PC-3 (cell line): ENCODE measurements around the gene VIM.

Experiments
- CTCF ChIP-seq: fragments of 300-600 bp; sonication (generic); conservative IDR thresholded peaks from 2 replicates; pipeline ENCODE4 v1.5.1; 2017; ENCODE audit warnings: antibody characterized with exemption, low read depth, mild to moderate bottlenecking, low read length
- EZH2 ChIP-seq: fragments of 300-600 bp; sonication (generic); IDR thresholded peaks from one replicate; pipeline ENCODE4 v1.6.1; 2017; ENCODE audit warnings: antibody characterized with exemption, mild to moderate bottlenecking, low read length; ENCODE audit not compliant: unreplicated experiment
- EZH2phosphoT487 ChIP-seq: fragments of 300-600 bp; sonication (generic); IDR thresholded peaks from 2 replicates; pipeline ENCODE4 v1.6.1; 2018; ENCODE audit warnings: mild to moderate bottlenecking, antibody characterized with exemption, low read length, borderline replicate concordance

- no peak for TF ChIP-seq CTCF
- TF ChIP-seq EZH2 = no peak
- no peak for TF ChIP-seq EZH2phosphoT487
These were observed 42.2 kb upstream of the VIM start for GRCh38 chr10:17185873-17186272.
